Ovary (tissue), 9 donors: ENCODE data around the gene DOC2B. TPM values are rescaled to one million over a fixed set of nuclear protein-coding genes. Genes with fewer than 3 reads are reported as not detected.

Experiments used
- DNase-seq, 5 donors: peaks; one replicate each; pipeline ENCODE4 v3.0.0-alpha.2; 2019 to 2020
- H3K27ac ChIP-seq, 2 donors: fragments of 200-600 bp; one replicate each; pipeline versions ENCODE4 v1.5.1 to v1.8.0; 2019 to 2022
- H3K27me3 ChIP-seq: fragments of 200-600 bp; one replicate; pipeline ENCODE4 v1.8.0; 2022
- H3K36me3 ChIP-seq: fragments of 200-600 bp; sonication (generic); one replicate; pipeline ENCODE4 v1.5.1; 2019
- H3K4me1 ChIP-seq: one replicate; pipeline ENCODE4 v1.8.1; 2013; ENCODE audit warnings: mild to moderate bottlenecking, moderate library complexity; ENCODE audit not compliant: insufficient read depth
- H3K4me3 ChIP-seq: fragments of 200-600 bp; sonication (generic); one replicate; pipeline ENCODE4 v1.5.1; 2017
- H3K9me3 ChIP-seq, 2 donors: fragments of 200-600 bp in 1 of 2; sonication (generic) in 1 of 2; one replicate each; pipeline versions ENCODE4 v1.5.1 to v1.8.1; 2013 to 2019; ENCODE audit warnings: mild to moderate bottlenecking in 1 of 2, moderate library complexity in 1 of 2
- EP300 ChIP-seq: sonication (generic); formaldehyde crosslinking; IDR thresholded peaks from one replicate; pipeline ENCODE4 v1.6.1; 2017; ENCODE audit warnings: antibody characterized with exemption
- POLR2A ChIP-seq: fragments of 450-650 bp; IDR thresholded peaks from one replicate; pipeline ENCODE4 v1.6.1; 2017; ENCODE audit warnings: antibody characterized with exemption, mild to moderate bottlenecking, moderate library complexity
- WGBS, 3 donors: extraction: QIAGEN DNeasy Blood & Tissue Kit in 1 of 3; methylation state at CpG; one replicate each; pipeline versions ENCODE4 v1.1.5 to v1.1.7; 2013 to 2017; 5-methylcytosine and 5-hydroxymethylcytosine counted together
- intact Hi-C, 4 donors: fragments of 100-400 bp; cut with DNase I; formaldehyde crosslinking; loops; one replicate each; pipeline versions ENCODE4 v1.11.0 to v1.15.1; 2022 to 2023
- polyA plus RNA-seq, 2 donors: library from polyadenylated mRNA; stranded (reverse); fragments of 200-250 nt in 1 of 2; fragments of 350-450 nt in 1 of 2; fragmentation: Illumina TruSeq in 1 of 2; extraction: RNeasy Lipid Tissue Mini Kit (QIAGEN cat#74804) in 1 of 2; gene quantifications; one replicate each; pipeline ENCODE4 v1.2.3, GENCODE V29; 2013 to 2014
- total RNA-seq, 7 donors: library from RNA; depleted of rRNA in 2 of 7; stranded (reverse); fragments of >200 nt in 2 of 7; fragmentation: NEBNext Ultra II Directional in 3 of 7; extraction: Animal tissue kit (Norgen Biotek cat#: 25700) in 3 of 7; gene quantifications; one replicate each; pipeline versions ENCODE4 v1.1.0 to v1.2.4, GENCODE V29; 2016 to 2023
- TF ChIP-seq, protein P1 (sequence below), 3 donors: fragments of 450-650 bp in 2 of 3; fragments of 200-600 bp in 1 of 3; IDR thresholded peaks; one replicate each; pipeline versions ENCODE4 v1.5.1 to v1.8.0; 2016 to 2022; ENCODE audit warnings: antibody characterized with exemption in 3 of 3, mild to moderate bottlenecking in 1 of 3
- donor health status: DM: no; HTN: no; CAD: no; lungs with moderate emphysema.
- donor health status: DM: no; HTN: no; CAD: no.
- donor health status: Bipolar disorder and iron deficiency.
- donor health status: DM: yes; HTN: yes; CAD: no.
- donor health status: DM: no; HTN: no; CAD: no.
- donor health status: DM: yes; HTN: yes; CAD: no.

Gene DOC2B
- total and polyA plus RNA-seq, 9 donors: 0.83 to 4.5 (median 2.0) TPM

DNA sequence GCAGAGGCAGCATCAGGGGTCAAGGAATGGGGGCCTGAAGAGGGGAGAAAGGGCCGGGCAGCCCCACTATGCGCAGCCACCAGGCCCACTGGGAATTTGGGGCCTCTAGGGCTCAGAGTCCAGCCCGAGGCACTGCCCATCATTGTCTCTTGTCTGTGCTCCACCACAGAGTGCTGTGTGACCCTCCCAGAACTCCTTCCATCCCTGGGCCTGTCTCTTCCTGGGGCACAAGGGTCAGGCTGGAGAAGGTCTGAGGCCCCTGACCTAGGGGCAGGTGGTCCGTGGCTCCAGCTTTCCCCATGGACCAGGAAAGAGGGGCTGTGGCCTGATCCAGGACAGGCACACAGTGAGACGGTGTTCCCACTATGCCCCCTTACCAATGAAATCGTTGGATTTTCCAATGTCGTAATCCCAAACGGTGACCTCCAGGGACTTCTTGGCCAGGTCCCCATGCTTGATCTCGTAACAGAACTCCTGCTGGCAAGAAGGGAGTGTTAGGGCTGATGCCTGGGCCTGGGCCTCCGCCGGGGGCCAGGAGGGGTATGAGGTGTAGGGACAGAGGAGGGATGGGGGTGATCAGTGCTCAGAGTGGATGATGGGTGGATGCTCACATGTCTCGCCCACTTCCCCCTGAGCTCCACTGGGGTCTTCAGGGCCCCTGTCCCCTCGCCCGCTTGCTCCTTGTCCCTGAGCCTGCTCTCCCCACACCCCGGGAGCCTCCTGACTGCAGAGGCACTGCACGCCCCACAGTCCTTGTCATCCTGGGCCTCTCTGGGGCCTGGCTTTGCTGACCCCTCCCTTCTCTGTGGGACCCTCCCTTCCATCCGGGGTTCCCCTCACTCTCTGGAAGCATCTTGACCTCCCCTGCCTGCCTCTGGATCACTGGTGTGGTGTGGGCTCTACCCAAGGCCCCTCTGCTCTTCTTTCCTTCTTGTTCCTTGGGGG is 33.4 kb downstream of the DOC2B start:
- WGBS, 3 donors: 89 to 92% (median 90%) methylated on average over 17 of the region's 17 CpGs
- Histone ChIP-seq H3K9me3 (no peaks in the 10 kb centered on the region), H3K4me3 (no peak overlapping the region), H3K4me1 (peaks cover 2% of the 10 kb centered on the region), H3K27ac (no peak overlapping the region), H3K36me3 (no peaks in the 10 kb centered on the region), H3K27me3 (no peaks in the 10 kb centered on the region)
- peak; percentile 5 to 24 (median 16) for DNase-seq
- intact Hi-C loops: loop anchor here in 1 of 4 donors (5.0 kb wide), 2 partner anchors 239 to 549 kb away; no protein-coding TSS in a partner anchor
- TF ChIP-seq POLR2A (no peak), EP300 (no peak)
- TF ChIP-seq, protein P1, sequence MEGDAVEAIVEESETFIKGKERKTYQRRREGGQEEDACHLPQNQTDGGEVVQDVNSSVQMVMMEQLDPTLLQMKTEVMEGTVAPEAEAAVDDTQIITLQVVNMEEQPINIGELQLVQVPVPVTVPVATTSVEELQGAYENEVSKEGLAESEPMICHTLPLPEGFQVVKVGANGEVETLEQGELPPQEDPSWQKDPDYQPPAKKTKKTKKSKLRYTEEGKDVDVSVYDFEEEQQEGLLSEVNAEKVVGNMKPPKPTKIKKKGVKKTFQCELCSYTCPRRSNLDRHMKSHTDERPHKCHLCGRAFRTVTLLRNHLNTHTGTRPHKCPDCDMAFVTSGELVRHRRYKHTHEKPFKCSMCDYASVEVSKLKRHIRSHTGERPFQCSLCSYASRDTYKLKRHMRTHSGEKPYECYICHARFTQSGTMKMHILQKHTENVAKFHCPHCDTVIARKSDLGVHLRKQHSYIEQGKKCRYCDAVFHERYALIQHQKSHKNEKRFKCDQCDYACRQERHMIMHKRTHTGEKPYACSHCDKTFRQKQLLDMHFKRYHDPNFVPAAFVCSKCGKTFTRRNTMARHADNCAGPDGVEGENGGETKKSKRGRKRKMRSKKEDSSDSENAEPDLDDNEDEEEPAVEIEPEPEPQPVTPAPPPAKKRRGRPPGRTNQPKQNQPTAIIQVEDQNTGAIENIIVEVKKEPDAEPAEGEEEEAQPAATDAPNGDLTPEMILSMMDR (IDR thresholded peaks at IDR 0.05): no peak

DNA sequence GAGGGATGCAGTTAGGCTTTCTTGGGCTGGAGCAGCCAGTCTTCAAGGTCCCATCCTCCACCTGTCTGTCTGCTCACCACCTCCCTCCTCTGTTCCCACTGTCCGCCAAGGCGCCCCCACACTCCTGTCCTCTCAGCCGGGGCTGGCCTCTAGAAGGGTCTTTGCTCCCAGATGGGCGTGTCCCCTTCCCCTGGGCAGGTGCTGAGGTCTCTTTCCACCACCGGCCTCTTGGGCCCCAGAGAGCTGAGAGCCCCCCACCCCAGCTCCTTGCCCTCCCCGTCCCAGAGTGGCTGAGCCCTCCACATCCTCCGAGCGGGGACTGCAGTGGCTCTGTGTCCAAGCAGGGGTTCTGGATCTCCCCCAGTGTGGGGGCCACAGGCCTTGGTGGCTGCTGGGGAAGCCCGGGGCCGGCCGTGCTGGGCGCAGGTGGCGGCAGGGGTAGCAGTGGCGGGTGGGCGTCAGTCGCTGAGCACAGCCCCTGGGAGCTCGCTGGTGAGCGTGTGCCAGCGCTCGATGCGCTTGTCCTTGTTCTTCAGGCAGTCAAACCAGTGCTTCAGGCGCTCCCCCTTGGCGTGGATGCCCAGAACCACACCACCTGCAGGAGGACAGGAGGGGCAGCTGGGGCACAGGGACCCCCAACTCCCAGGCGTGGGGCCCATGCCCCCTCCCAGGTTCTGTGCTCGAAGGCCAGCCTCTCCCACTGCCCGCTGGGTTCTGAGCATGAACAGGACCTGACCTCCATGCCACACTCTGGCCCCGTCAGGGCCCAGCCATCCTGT is 34.3 kb downstream of the DOC2B start:
- Histone ChIP-seq H3K36me3 (no peaks in the 10 kb centered on the region), H3K9me3 (no peaks in the 10 kb centered on the region), H3K27ac (no peak overlapping the region), H3K4me1 (peaks cover 2% of the 10 kb centered on the region), H3K27me3 (no peaks in the 10 kb centered on the region), H3K4me3 (no peak overlapping the region)
- intact Hi-C loops: loop anchor here in 1 of 4 donors (5.0 kb wide), 2 partner anchors 240 to 550 kb away; no protein-coding TSS in a partner anchor
- WGBS, 3 donors: 90 to 92% (median 91%) methylated on average over 23 to 27 of the region's 27 CpGs
- TF ChIP-seq POLR2A (no peak), EP300 (no peak)
- TF ChIP-seq, protein P1 (IDR thresholded peaks at IDR 0.05): no peak
- peak; percentile 7 to 35 (median 14) for DNase-seq

DNA sequence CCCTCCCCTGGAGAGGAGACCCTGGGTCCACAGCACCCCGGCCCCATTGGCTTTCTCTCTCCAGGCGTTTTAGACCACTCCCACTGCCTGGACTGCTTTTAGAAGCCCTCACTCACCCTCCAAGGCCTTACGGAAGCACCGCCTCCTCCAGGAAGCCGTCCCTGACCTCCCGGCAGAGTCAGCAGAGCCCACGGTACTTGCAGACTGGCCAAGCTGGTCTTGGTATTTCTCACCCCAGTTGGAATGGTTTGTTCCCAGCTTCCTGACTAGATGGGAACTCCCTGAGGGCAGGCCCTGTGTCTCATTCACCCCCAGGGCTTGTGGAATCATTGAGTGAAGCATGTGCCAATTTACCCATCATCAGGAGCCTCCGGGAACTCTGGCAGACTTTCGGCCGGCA is 34.9 kb downstream of the DOC2B start:
- H3K9me3 ChIP-seq: no peaks in the 10 kb centered on the region
- intact Hi-C loops: loop anchor here in 1 of 4 donors (5.0 kb wide), 2 partner anchors 241 to 551 kb away; no protein-coding TSS in a partner anchor
- peak in 1 of 5 donors; percentile 6 for DNase-seq
- H3K36me3 ChIP-seq: no peaks in the 10 kb centered on the region
- H3K4me1 ChIP-seq: peaks cover 2% of the 10 kb centered on the region
- 78 to 92% (median 84%) methylated on average over 10 of the region's 10 CpGs for WGBS, 3 donors
- TF ChIP-seq, protein P1 (IDR thresholded peaks at IDR 0.05): no peak
- TF ChIP-seq EP300 (no peak), POLR2A (no peak)
- no peaks in the 10 kb centered on the region for H3K27me3 ChIP-seq
- H3K4me3 ChIP-seq: no peak overlapping the region
- no peak overlapping the region for H3K27ac ChIP-seq
